HL-60/S4 treated with phorbol 12-myristate 13-acetate at 8.2 ng/mL for 4 days and 3 days (cell line): ENCODE results near the gene PHKB.

ENCODE experiments used
- in situ Hi-C: fragments of 300-500 bp; cut with MboI; formaldehyde crosslinking; loops from 2 replicates; pipeline ENCODE4 v1.15.0; 2022; ENCODE audit warnings: low sequenced_read_pairs

Gene PHKB

GRCh38 chr16:47722046-47722445 is 260.9 kb downstream of the PHKB start:
- in situ Hi-C loops = no loop called here

GRCh38 chr16:47724115-47724785 is 263.1 kb downstream of the PHKB start:
- in situ Hi-C loops = no loop called here

- in situ Hi-C loops = no loop called here
Measured at GRCh38 chr16:47725188-47725695, 264.1 kb downstream of the PHKB start.

- in situ Hi-C loops = no loop called here
Measured at GRCh38 chr16:47726031-47726675, 265.0 kb downstream of the PHKB start.

GRCh38 chr16:47727131-47727530 is 266.0 kb downstream of the PHKB start:
- in situ Hi-C loops = no loop called here

GRCh38 chr16:47728205-47728604 is 267.1 kb downstream of the PHKB start:
- in situ Hi-C loops = no loop called here

- in situ Hi-C loops = no loop called here
Measured at GRCh38 chr16:47729701-47730100, 268.6 kb downstream of the PHKB start.

GRCh38 chr16:47731252-47731651 is 270.1 kb downstream of the PHKB start:
- in situ Hi-C loops = no loop called here

- in situ Hi-C loops = no loop called here
Measured at GRCh38 chr16:47732122-47732521, 271.0 kb downstream of the PHKB start.

- in situ Hi-C loops = no loop called here
Measured at GRCh38 chr16:47732523-47733111, 271.5 kb downstream of the PHKB start.

- in situ Hi-C loops = no loop called here
Measured at GRCh38 chr16:47734081-47734857, 273.1 kb downstream of the PHKB start.

GRCh38 chr16:47734987-47735594 is 274.0 kb downstream of the PHKB start:
- in situ Hi-C loops = no loop called here

- in situ Hi-C loops = no loop called here
Measured at GRCh38 chr16:47750371-47750770, 289.2 kb downstream of the PHKB start.
